Activated B cell treated with CpG ODN at 0.5 μM for 24 hours (primary cell): ENCODE measurements around the gene DPH7. TPM values are rescaled to one million over a fixed set of nuclear protein-coding genes. Genes with fewer than 3 reads are reported as not detected.

Experiments used
- ATAC-seq: fragments of 200-7000 bp; cut with Tn5 transposase; one replicate; pipeline ENCODE4 v1.10.0; 2021; ENCODE audit warnings: low read depth, mild to moderate bottlenecking, moderate library complexity
- CTCF ChIA-PET: fragments of 350-600 bp; sonication (Branson Sonifier 250); formaldehyde crosslinking; loops from one replicate; lab custom pipeline; 2021; ENCODE audit warnings: antibody characterized with exemption; lab: Charles Lee
- POLR2A ChIA-PET: fragments of 350-600 bp; sonication (Branson Sonifier 250); formaldehyde crosslinking; loops from one replicate; lab custom pipeline; 2021; ENCODE audit warnings: antibody characterized with exemption; lab: Charles Lee
- DNase-seq: peaks from one replicate; pipeline ENCODE4 v3.0.0; 2022
- H3K27ac Mint-ChIP-seq: one replicate; pipeline ENCODE4 v1.8.0; 2020; ENCODE audit warnings: mixed read lengths
- H3K27me3 Mint-ChIP-seq: one replicate; pipeline ENCODE4 v1.8.0; 2021; ENCODE audit warnings: mixed read lengths
- H3K36me3 Mint-ChIP-seq: one replicate; pipeline ENCODE4 v1.8.0; 2021; ENCODE audit warnings: low read depth, mixed read lengths
- H3K4me1 Mint-ChIP-seq: one replicate; pipeline ENCODE4 v1.8.0; 2021; ENCODE audit warnings: mixed read lengths
- H3K4me3 Mint-ChIP-seq: one replicate; pipeline ENCODE4 v1.8.0; 2020; ENCODE audit warnings: mild to moderate bottlenecking, mixed read lengths
- H3K9me3 Mint-ChIP-seq: one replicate; pipeline ENCODE4 v1.8.0; 2020; ENCODE audit warnings: mixed read lengths
- intact Hi-C: fragments of 100-400 bp; cut with micrococcal nuclease; formaldehyde crosslinking; loops from one replicate; pipeline ENCODE4 v1.15.1; 2024
- total RNA-seq: library from RNA; stranded (reverse); gene quantifications from 2 replicates; pipeline ENCODE4 v1.2.3, GENCODE V29; 2022
- TF ChIP-seq, protein P1 (sequence below): fragments of 200-600 bp; IDR thresholded peaks from one replicate; pipeline ENCODE4 v1.8.0; 2022; ENCODE audit warnings: antibody characterized with exemption, mild to moderate bottlenecking

DPH7 gene
- total RNA-seq, 1 donor from 2014 or later: 43.0 TPM

GRCh38 chr9:137581361-137582285 is 2.9 kb upstream of the DPH7 start:
- H3K4me3 Mint-ChIP-seq: no peak overlapping the region
- POLR2A ChIA-PET: interaction anchor here (1.0 kb wide), 1 partner anchor 29 kb away, joined by 3 read pairs; no protein-coding TSS in a partner anchor
- ATAC-seq: no peak

GRCh38 chr9:137580954-137581322 is 2.2 kb upstream of the DPH7 start:
- ATAC-seq (no peak), DNase-seq (no peak)
- peaks cover 29% of the 10 kb centered on the region for H3K4me1 Mint-ChIP-seq
- H3K9me3 Mint-ChIP-seq: no peaks in the 10 kb centered on the region
- ChIA-PET CTCF (no interaction called here), POLR2A (no interaction called here)
- H3K4me3 Mint-ChIP-seq: no peak overlapping the region
- intact Hi-C loops: no loop called here
- H3K27ac Mint-ChIP-seq: no peak overlapping the region
- H3K36me3 Mint-ChIP-seq: peaks cover 40% of the 10 kb centered on the region
- TF ChIP-seq, protein P1, sequence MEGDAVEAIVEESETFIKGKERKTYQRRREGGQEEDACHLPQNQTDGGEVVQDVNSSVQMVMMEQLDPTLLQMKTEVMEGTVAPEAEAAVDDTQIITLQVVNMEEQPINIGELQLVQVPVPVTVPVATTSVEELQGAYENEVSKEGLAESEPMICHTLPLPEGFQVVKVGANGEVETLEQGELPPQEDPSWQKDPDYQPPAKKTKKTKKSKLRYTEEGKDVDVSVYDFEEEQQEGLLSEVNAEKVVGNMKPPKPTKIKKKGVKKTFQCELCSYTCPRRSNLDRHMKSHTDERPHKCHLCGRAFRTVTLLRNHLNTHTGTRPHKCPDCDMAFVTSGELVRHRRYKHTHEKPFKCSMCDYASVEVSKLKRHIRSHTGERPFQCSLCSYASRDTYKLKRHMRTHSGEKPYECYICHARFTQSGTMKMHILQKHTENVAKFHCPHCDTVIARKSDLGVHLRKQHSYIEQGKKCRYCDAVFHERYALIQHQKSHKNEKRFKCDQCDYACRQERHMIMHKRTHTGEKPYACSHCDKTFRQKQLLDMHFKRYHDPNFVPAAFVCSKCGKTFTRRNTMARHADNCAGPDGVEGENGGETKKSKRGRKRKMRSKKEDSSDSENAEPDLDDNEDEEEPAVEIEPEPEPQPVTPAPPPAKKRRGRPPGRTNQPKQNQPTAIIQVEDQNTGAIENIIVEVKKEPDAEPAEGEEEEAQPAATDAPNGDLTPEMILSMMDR: no peak
- no peaks in the 10 kb centered on the region for H3K27me3 Mint-ChIP-seq

More at GRCh38 chr9:137581361-137582285, 2.9 kb upstream of the DPH7 start:
- no peak for DNase-seq
- peaks cover 22% of the 10 kb centered on the region for H3K4me1 Mint-ChIP-seq
- H3K27ac Mint-ChIP-seq: no peak overlapping the region
- intact Hi-C loops: no loop called here
- H3K9me3 Mint-ChIP-seq: no peaks in the 10 kb centered on the region
- TF ChIP-seq, protein P1: no peak
- H3K36me3 Mint-ChIP-seq: peaks cover 42% of the 10 kb centered on the region
- H3K27me3 Mint-ChIP-seq: no peaks in the 10 kb centered on the region
- CTCF ChIA-PET: no interaction called here

GRCh38 chr9:137580209-137580953 is 1.7 kb upstream of the DPH7 start:
- no peak for DNase-seq
- Mint-ChIP-seq H3K27me3 (no peaks in the 10 kb centered on the region), H3K36me3 (peaks cover 41% of the 10 kb centered on the region), H3K27ac (no peak overlapping the region), H3K4me1 (peaks cover 35% of the 10 kb centered on the region), H3K9me3 (no peaks in the 10 kb centered on the region), H3K4me3 (no peak overlapping the region)
- TF ChIP-seq, protein P1: no peak
- no peak for ATAC-seq
- CTCF ChIA-PET: interaction anchor here (1.3 kb wide), 1 partner anchor 23 kb away, joined by 3 read pairs; no protein-coding TSS in a partner anchor
- POLR2A ChIA-PET: interaction anchor here (0.6 to 1.7 kb wide), 3 partner anchors 28 to 189 kb away, joined by 5 to 9 read pairs (median 6); partner anchors contain the start of gene MRPL41
- intact Hi-C loops: no loop called here

DNA sequence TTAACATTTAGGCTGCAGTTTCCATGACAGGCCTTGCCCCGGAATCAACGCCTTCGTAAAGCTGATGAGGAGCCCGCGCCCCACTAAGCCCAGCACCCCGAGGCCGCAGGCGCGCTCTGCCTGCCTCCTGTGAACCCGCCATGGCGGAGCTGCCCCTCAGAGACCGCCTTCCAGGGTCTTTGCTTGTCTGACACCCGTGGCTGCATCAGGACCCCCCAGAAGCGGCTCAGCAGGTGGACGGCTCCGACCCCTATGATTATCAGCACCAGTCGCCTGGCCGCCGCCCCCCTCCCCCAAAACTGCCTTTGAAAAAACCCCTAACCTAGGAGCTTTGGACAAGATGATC is 507 bp upstream of the DPH7 start:
- Mint-ChIP-seq H3K9me3 (no peaks in the 10 kb centered on the region), H3K36me3 (peaks cover 47% of the 10 kb centered on the region), H3K4me1 (peaks cover 41% of the 10 kb centered on the region), H3K27ac (no peak overlapping the region), H3K4me3 (peak overlapping the region; percentile 82), H3K27me3 (no peaks in the 10 kb centered on the region)
- ATAC-seq: no peak
- ChIA-PET POLR2A (interaction anchor here (0.6 to 2.0 kb wide), 5 partner anchors 12 to 190 kb away, joined by 3 to 9 read pairs (median 6); partner anchors contain the start of genes ARRDC1, MRPL41 and ZMYND19), CTCF (interaction anchor here (1.0 to 1.7 kb wide), 5 partner anchors 9 to 43 kb away, joined by 3 to 6 read pairs (median 4); partner anchors contain the start of genes MRPL41 and ZMYND19)
- TF ChIP-seq, protein P1: no peak
- intact Hi-C loops: loop anchor here (2.0 kb wide), 1 partner anchor 28 kb away; the partner anchor contains the start of genes MRPL41 and PNPLA7
- no peak for DNase-seq
